ENCODE results near the gene SLC7A1. TPM values are rescaled to one million over a fixed set of nuclear protein-coding genes. Genes with fewer than 3 reads are reported as not detected.

The SLC7A1 gene
- total and polyA plus RNA-seq, 2 experiments from 2014 or later: 23.0 to 74.7 TPM

- no peaks in the 10 kb centered on the region for H3K9me3 Mint-ChIP-seq
- ATAC-seq: no peak
- peaks cover 44% of the 10 kb centered on the region for H4K20me1 ChIP-seq (replicated peaks; ENCODE audit: insufficient read depth)
- H3K36me3 ChIP-seq (ENCODE audit: insufficient read depth): 0 out of 2 replicates have a peak, but pooled peaks cover 20% of the 10 kb centered on the region
- no peak overlapping the region for H3K4me2 ChIP-seq
- no peak for TF ChIP-seq ZNF462 (CRISPR knock-in tag; IDR thresholded peaks at IDR 0.05)
- no peak for TF ChIP-seq NANOG (IDR thresholded peaks at IDR 0.05; ENCODE audit: borderline replicate concordance)
- TF ChIP-seq REST (IDR thresholded peaks at IDR 0.05; ENCODE audit: unreplicated experiment): no peak
- no peak for TF ChIP-seq JUNB (IDR thresholded peaks at IDR 0.05; ENCODE audit: unreplicated experiment)
- TF ChIP-seq ZNF114 (CRISPR knock-in tag; IDR thresholded peaks at IDR 0.05): no peak
- peaks cover 51% of the 10 kb centered on the region for H3K36me3 Mint-ChIP-seq (ENCODE audit: low read depth)
- H3K27me3 ChIP-seq (ENCODE audit: insufficient read depth): no peaks in the 10 kb centered on the region
- DNase-seq (ENCODE audit: low spot score): no peak
- H3K27me3 Mint-ChIP-seq (ENCODE audit: insufficient read depth, low read depth, poor library complexity): peaks cover 9% of the 10 kb centered on the region
- H3K79me2 ChIP-seq (replicated peaks; ENCODE audit: insufficient read depth): peaks cover 99% of the 10 kb centered on the region
- H3K4me3 ChIP-seq: no peak overlapping the region
- peak overlapping the region; percentile 4 for H3K27ac Mint-ChIP-seq
- peaks cover 48% of the 10 kb centered on the region for H3K4me1 Mint-ChIP-seq
- H3K27ac ChIP-seq (ENCODE audit: low read depth): peak overlapping the region; percentile 50; the same call in 1 of the 2 replicates
- H3K4me1 ChIP-seq (ENCODE audit: insufficient read depth): peaks cover 25% of the 10 kb centered on the region
- no peaks in the 10 kb centered on the region for H3F3A ChIP-seq (replicated peaks; ENCODE audit: low read depth)
- H3K4me3 Mint-ChIP-seq: no peak overlapping the region
- H3K9me2 ChIP-seq (ENCODE audit: insufficient read depth): no peaks in the 10 kb centered on the region
- no peak overlapping the region for H2AFZ ChIP-seq
These were observed 56.8 kb downstream of the SLC7A1 start for GRCh38 chr13:29538652-29539040.
